PC-9 (cell line): ENCODE measurements around the gene BASP1.

Experiments used
- EZH2 ChIP-seq: fragments of 200-600 bp; sonication (generic); IDR thresholded peaks from 2 replicates; pipeline ENCODE4 v1.8.0; 2017; ENCODE audit warnings: antibody characterized with exemption, low read depth
- TF ChIP-seq, protein P1 (sequence below): fragments of 200-600 bp; sonication (generic); conservative IDR thresholded peaks from 2 replicates; pipeline ENCODE4 v1.6.1; 2017; ENCODE audit warnings: mixed run types, antibody characterized with exemption, mild to moderate bottlenecking, moderate library complexity

DNA sequence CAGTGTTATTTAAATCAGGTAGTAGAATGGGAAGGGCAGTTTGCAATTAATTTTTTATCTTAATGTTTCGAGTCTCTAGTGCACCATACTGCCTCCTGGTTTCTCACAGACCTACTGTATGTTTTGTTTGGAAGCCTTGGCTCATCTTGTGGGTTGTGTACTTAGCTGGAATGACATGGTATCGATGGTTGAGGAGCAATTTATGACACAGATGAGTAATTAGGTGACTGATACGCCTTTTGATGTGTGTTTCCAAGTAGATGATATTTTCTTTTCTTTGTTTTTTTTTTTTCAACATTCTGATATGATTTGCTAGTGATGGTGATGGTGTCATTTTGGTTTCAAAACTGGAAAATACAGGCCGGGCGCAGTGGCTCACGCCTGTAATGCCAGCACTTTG is 16.1 kb downstream of the BASP1 start:
- TF ChIP-seq, protein P1, sequence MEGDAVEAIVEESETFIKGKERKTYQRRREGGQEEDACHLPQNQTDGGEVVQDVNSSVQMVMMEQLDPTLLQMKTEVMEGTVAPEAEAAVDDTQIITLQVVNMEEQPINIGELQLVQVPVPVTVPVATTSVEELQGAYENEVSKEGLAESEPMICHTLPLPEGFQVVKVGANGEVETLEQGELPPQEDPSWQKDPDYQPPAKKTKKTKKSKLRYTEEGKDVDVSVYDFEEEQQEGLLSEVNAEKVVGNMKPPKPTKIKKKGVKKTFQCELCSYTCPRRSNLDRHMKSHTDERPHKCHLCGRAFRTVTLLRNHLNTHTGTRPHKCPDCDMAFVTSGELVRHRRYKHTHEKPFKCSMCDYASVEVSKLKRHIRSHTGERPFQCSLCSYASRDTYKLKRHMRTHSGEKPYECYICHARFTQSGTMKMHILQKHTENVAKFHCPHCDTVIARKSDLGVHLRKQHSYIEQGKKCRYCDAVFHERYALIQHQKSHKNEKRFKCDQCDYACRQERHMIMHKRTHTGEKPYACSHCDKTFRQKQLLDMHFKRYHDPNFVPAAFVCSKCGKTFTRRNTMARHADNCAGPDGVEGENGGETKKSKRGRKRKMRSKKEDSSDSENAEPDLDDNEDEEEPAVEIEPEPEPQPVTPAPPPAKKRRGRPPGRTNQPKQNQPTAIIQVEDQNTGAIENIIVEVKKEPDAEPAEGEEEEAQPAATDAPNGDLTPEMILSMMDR = no peak
- TF ChIP-seq EZH2 = no peak
